Measurements from ENCODE around the gene ZDHHC7.

- no peak for TF ChIP-seq EZH2phosphoT487 (IDR thresholded peaks at IDR 0.05; ENCODE audit: insufficient read depth, low read depth)
- TF ChIP-seq EZH2 (IDR thresholded peaks at IDR 0.05; ENCODE audit: insufficient read depth, poor library complexity, severe bottlenecking), result no peak
Observed at GRCh38 chr16:84999857-85000480, 11.4 kb downstream of the ZDHHC7 start.
